ENCODE measurements around the gene SLC12A1. TPM values are rescaled to one million over a fixed set of nuclear protein-coding genes. Genes with fewer than 3 reads are reported as not detected.

SLC12A1 gene
- polyA plus RNA-seq, 2 of the 4 experiments (the other 2 are of a cell fraction): not detected

- TF ChIP-seq CTCF (IDR thresholded peaks at IDR 0.05): peak; percentile 18; the same call in 1 of the 3 replicates
Observed at GRCh38 chr15:48336940-48337339, 130.8 kb downstream of the SLC12A1 start (continued).

GRCh38 chr15:48337607-48338006 is 131.5 kb downstream of the SLC12A1 start:
- POLR2A ChIA-PET: no interaction called here

GRCh38 chr15:48340111-48340510 is 134.0 kb downstream of the SLC12A1 start:
- DNase-seq (ENCODE audit: low read depth in 1 of 2, low spot score in 1 of 2) (no peak), FAIRE-seq (no peak), ATAC-seq (no peak)
- TF ChIP-seq KDM1A (IDR thresholded peaks at IDR 0.05; ENCODE audit: low read depth): no peak
- TF ChIP-seq CHD4 (IDR thresholded peaks at IDR 0.05; ENCODE audit: borderline replicate concordance): no peak
- no peak for TF ChIP-seq NFE2L2 (conservative IDR thresholded peaks at IDR 0.05; ENCODE audit: low read length)
- TF ChIP-seq USF2 (IDR thresholded peaks at IDR 0.05): no peak
- TF ChIP-seq HOXA7 (CRISPR knock-in tag; IDR thresholded peaks at IDR 0.05): no peak
- TF ChIP-seq HOXB13 (CRISPR knock-in tag; IDR thresholded peaks at IDR 0.05; ENCODE audit: low read depth): no peak
- no peak for TF ChIP-seq CBX8 (IDR thresholded peaks at IDR 0.05)
- no peak for TF ChIP-seq CHD2 (IDR thresholded peaks at IDR 0.05; ENCODE audit: low read length, partially characterized antibody)
- TF ChIP-seq NR3C1 (IDR thresholded peaks at IDR 0.05): no peak
- no peak for TF ChIP-seq MAX (IDR thresholded peaks at IDR 0.05)
- TF ChIP-seq PBX3 (IDR thresholded peaks at IDR 0.05): no peak
- CTCF ChIA-PET: interaction anchor here (1.4 kb wide), 1 partner anchor 54 kb away, joined by 4 read pairs; no protein-coding TSS in a partner anchor
- H3K9me3 ChIP-seq: no peaks in the 10 kb centered on the region
- H3K4me2 ChIP-seq: no peak overlapping the region
- H3K4me1 ChIP-seq: no peaks in the 10 kb centered on the region
- no peak overlapping the region for H3K27ac ChIP-seq
- H3K4me3 ChIP-seq: no peak overlapping the region
- POLR2A ChIA-PET: no interaction called here
- WGBS (ENCODE audit: missing lambda C conversion rate): 91% methylated on average over 4 of the region's 4 CpGs

More at GRCh38 chr15:48337607-48338006, 131.5 kb downstream of the SLC12A1 start:
- Histone ChIP-seq H3K4me2 (no peak overlapping the region), H3K9me3 (no peaks in the 10 kb centered on the region), H3K4me1 (peaks cover 15% of the 10 kb centered on the region; the same call in 2 of the 3 replicates), H3K4me3 (no peak overlapping the region), H3K27ac (no peak overlapping the region)
- DNase-seq (ENCODE audit: low read depth in 1 of 2, low spot score in 1 of 2) (no peak), ATAC-seq (no peak), FAIRE-seq (no peak)
- TF ChIP-seq SMC3 (IDR thresholded peaks at IDR 0.05): no peak
- no peak for TF ChIP-seq ELK1 (IDR thresholded peaks at IDR 0.05; ENCODE audit: low read depth, low read length)
- TF ChIP-seq JUNB (IDR thresholded peaks at IDR 0.05): no peak
- no peak for TF ChIP-seq POLR2AphosphoS2 (conservative IDR thresholded peaks at IDR 0.05; ENCODE audit: low read length)
- TF ChIP-seq HEYL (CRISPR knock-in tag; IDR thresholded peaks at IDR 0.05): no peak
- TF ChIP-seq PBX3 (IDR thresholded peaks at IDR 0.05): no peak
- TF ChIP-seq FOSL2 (IDR thresholded peaks at IDR 0.05): no peak
- no peak for TF ChIP-seq FOSL2 (CRISPR knock-in tag; IDR thresholded peaks at IDR 0.05)
- no peak for TF ChIP-seq HOXB5 (CRISPR knock-in tag; IDR thresholded peaks at IDR 0.05)
- no peak for TF ChIP-seq KDM1A (IDR thresholded peaks at IDR 0.05; ENCODE audit: low read depth)
- TF ChIP-seq ZSCAN20 (CRISPR knock-in tag; IDR thresholded peaks at IDR 0.05): no peak
- no peak for TF ChIP-seq FOSB (CRISPR knock-in tag; IDR thresholded peaks at IDR 0.05)
- TF ChIP-seq MAX (IDR thresholded peaks at IDR 0.05): no peak
- no peak for TF ChIP-seq NFE2L2 (conservative IDR thresholded peaks at IDR 0.05; ENCODE audit: low read length)
- no peak for TF ChIP-seq ZFP36 (IDR thresholded peaks at IDR 0.05; ENCODE audit: borderline replicate concordance, partially characterized antibody)
- CTCF ChIA-PET: interaction anchor here (1.6 kb wide), 1 partner anchor 20 kb away, joined by 4 read pairs; no protein-coding TSS in a partner anchor
- 38% methylated on average over 1 of the region's 1 CpG for WGBS (ENCODE audit: missing lambda C conversion rate)
